ENCODE results near the gene CCDC127. TPM values are rescaled to one million over a fixed set of nuclear protein-coding genes. Genes with fewer than 3 reads are reported as not detected.

The CCDC127 gene
- total RNA-seq, 1 donor from 2014 or later: 6.3 TPM

Other genes starting within 250 kb of the CCDC127 start
- 0.52 TPM for gene PLEKHG4B, start 126.0 kb downstream of the CCDC127 start, total RNA-seq
- 19.3 TPM for gene LRRC14B, start 26.7 kb downstream of the CCDC127 start, total RNA-seq
- gene SDHA, start 167 bp upstream of the CCDC127 start, total RNA-seq: 98.6 TPM
- gene PDCD6, start 53.5 kb upstream of the CCDC127 start, total RNA-seq: 42.3 TPM
- gene AHRR, start 103.6 kb upstream of the CCDC127 start, total RNA-seq: 1.0 TPM
- gene EXOC3, start 225.0 kb upstream of the CCDC127 start, total RNA-seq: 29.2 TPM

All from skeletal muscle tissue (tissue), 1 donor.